ENCODE data around the gene SAFB.
A peak's percentile ranks its signal among the peaks of the same experiment; 100 is the strongest.

DNA sequence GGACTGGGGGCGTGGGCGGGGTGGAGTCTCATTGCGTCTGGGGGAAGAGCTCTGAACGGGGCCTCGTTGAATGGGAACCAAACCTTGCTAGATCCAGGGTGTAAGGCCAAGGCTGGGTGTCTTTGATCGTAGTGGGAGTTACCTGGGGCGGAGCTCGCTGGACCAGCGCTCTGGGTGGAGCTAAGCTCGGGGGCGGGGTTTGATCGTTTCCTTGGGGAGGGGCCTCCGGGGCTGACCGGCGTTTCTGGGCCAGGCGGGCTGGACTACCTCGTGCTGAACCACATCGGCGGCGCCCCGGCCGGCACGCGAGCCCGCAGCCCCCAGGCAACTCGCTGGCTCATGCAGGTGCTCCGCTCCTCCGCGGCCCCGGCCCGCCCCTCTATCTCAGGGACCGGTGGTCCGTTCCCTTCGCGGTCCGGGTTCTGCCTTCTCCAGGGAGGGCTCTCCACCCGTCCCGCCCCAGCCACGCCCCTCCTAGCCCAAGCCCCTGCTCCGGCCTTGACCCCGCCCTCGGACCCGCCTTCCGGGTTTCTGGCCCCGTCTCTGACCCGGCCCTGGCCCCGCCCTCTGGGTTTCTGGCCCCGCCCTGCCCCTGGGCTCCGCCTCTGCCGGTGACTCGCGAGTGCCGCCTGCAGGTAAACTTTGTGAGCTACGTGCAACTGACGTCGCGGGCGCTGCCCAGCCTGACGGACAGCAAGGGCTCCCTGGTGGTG, 63.9 kb downstream of the SAFB start:
- TF ChIP-seq POLR2A (IDR thresholded peaks at IDR 0.05; ENCODE audit: low read length) (no peak), JUN (IDR thresholded peaks at IDR 0.05) (no peak), EHMT2 (IDR thresholded peaks at IDR 0.05; ENCODE audit: low read depth) (no peak), RAD21 (conservative IDR thresholded peaks at IDR 0.05 in 1 of 2, IDR thresholded peaks at IDR 0.05 in 1 of 2) (peak; percentile 33 to 34; a peak in 2 of 5 replicates), MYC (IDR thresholded peaks at IDR 0.05; ENCODE audit: borderline replicate concordance, low read length) (0 out of 2 replicates have a peak, but pooled peaks have one; percentile 58), EP300 (IDR thresholded peaks at IDR 0.05) (no peak), TFCP2L1 (CRISPR knock-in tag; IDR thresholded peaks at IDR 0.05) (no peak), JUNB (IDR thresholded peaks at IDR 0.05) (no peak)
- TF ChIP-seq, protein P1, sequence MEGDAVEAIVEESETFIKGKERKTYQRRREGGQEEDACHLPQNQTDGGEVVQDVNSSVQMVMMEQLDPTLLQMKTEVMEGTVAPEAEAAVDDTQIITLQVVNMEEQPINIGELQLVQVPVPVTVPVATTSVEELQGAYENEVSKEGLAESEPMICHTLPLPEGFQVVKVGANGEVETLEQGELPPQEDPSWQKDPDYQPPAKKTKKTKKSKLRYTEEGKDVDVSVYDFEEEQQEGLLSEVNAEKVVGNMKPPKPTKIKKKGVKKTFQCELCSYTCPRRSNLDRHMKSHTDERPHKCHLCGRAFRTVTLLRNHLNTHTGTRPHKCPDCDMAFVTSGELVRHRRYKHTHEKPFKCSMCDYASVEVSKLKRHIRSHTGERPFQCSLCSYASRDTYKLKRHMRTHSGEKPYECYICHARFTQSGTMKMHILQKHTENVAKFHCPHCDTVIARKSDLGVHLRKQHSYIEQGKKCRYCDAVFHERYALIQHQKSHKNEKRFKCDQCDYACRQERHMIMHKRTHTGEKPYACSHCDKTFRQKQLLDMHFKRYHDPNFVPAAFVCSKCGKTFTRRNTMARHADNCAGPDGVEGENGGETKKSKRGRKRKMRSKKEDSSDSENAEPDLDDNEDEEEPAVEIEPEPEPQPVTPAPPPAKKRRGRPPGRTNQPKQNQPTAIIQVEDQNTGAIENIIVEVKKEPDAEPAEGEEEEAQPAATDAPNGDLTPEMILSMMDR (IDR thresholded peaks at IDR 0.05), result peak; percentile 62
